PC-9 (cell line): ENCODE data around the gene BST2. TPM values are rescaled to one million over a fixed set of nuclear protein-coding genes. Genes with fewer than 3 reads are reported as not detected.

Source experiments
- BruUV-seq: library from RNA; stranded (reverse); fragments of 400-500 nt; replicated peaks from 2 replicates; lab custom pipeline; 2021; lab: Mats Ljungman, UMichigan
- CTCF ChIA-PET: fragments of 300-600 bp; sonication (Branson Sonifier 250); formaldehyde crosslinking; loops from one replicate; lab custom pipeline; 2022; ENCODE audit warnings: antibody characterized with exemption; lab: Charles Lee
- POLR2A ChIA-PET: fragments of 300-600 bp; sonication (Branson Sonifier 250); formaldehyde crosslinking; loops from one replicate; lab custom pipeline; 2022; ENCODE audit warnings: antibody characterized with exemption; ENCODE audit not compliant: unreplicated experiment; lab: Charles Lee
- DNase-seq, 2 experiments: peaks; one replicate each; pipeline versions ENCODE4 v3.0.0 to v3.0.0-alpha.2; 2015 to 2022; ENCODE audit warnings: mixed read lengths in 1 of 2
- H2AFZ ChIP-seq: fragments of 200-600 bp; sonication (generic); 2 replicates; pipeline ENCODE4 v1.8.1; 2017; ENCODE audit warnings: antibody characterized with exemption
- H3F3A ChIP-seq: fragments of 200-600 bp; sonication (generic); 2 replicates; pipeline ENCODE4 v1.8.1; 2017; ENCODE audit warnings: antibody characterized with exemption, mild to moderate bottlenecking, low read depth; ENCODE audit not compliant: insufficient read depth
- H3K27ac ChIP-seq: fragments of 200-600 bp; sonication (generic); 2 replicates; pipeline ENCODE4 v1.6.1; 2016; ENCODE audit warnings: mixed run types
- H3K27me3 ChIP-seq: fragments of 200-600 bp; sonication (generic); 2 replicates; pipeline ENCODE4 v1.6.1; 2016; ENCODE audit warnings: low read depth, mixed run types; ENCODE audit not compliant: insufficient read depth
- H3K36me3 ChIP-seq: fragments of 200-600 bp; sonication (generic); 2 replicates; pipeline ENCODE4 v1.6.1; 2016; ENCODE audit warnings: low read depth, mixed run types
- H3K4me1 ChIP-seq: fragments of 200-600 bp; sonication (generic); replicated peaks from 2 replicates; pipeline ENCODE4 v1.6.1; 2016; ENCODE audit warnings: mixed run types; ENCODE audit not compliant: insufficient read depth
- H3K4me2 ChIP-seq: fragments of 200-600 bp; sonication (generic); 2 replicates; pipeline ENCODE4 v1.6.1; 2017; ENCODE audit warnings: mixed run types
- H3K4me3 ChIP-seq: fragments of 200-600 bp; sonication (generic); 2 replicates; pipeline ENCODE4 v1.6.1; 2016; ENCODE audit warnings: mixed run types
- H3K79me2 ChIP-seq: fragments of 200-600 bp; sonication (generic); 2 replicates; pipeline ENCODE4 v1.6.1; 2017; ENCODE audit warnings: low read depth, mixed run types
- H3K9me2 ChIP-seq: fragments of 200-600 bp; sonication (generic); 2 replicates; pipeline ENCODE4 v1.8.1; 2017; ENCODE audit warnings: mild to moderate bottlenecking; ENCODE audit not compliant: insufficient read depth
- H3K9me3 ChIP-seq: fragments of 200-600 bp; sonication (generic); 2 replicates; pipeline ENCODE4 v1.8.1; 2016; ENCODE audit warnings: low read depth; ENCODE audit not compliant: insufficient read depth
- H4K20me1 ChIP-seq: fragments of 200-600 bp; sonication (generic); 2 replicates; pipeline ENCODE4 v1.8.1; 2017; ENCODE audit not compliant: insufficient read depth
- CTCF ChIP-seq: fragments of 200-600 bp; sonication (generic); conservative IDR thresholded peaks from 2 replicates; pipeline ENCODE4 v1.6.1; 2017; ENCODE audit warnings: mixed run types, antibody characterized with exemption, mild to moderate bottlenecking, moderate library complexity
- EZH2 ChIP-seq: fragments of 200-600 bp; sonication (generic); IDR thresholded peaks from 2 replicates; pipeline ENCODE4 v1.8.0; 2017; ENCODE audit warnings: antibody characterized with exemption, low read depth
- intact Hi-C: fragments of 100-400 bp; cut with micrococcal nuclease; formaldehyde crosslinking; loops from one replicate; pipeline ENCODE4 v1.10.0; 2022; ENCODE audit not compliant: unreplicated experiment
- total RNA-seq: library from RNA; stranded (reverse); gene quantifications from 2 replicates; pipeline ENCODE4 v1.2.3, GENCODE V29; 2021

The BST2 gene
- total RNA-seq, 1 experiment from 2014 or later = 2.7 TPM

GRCh38 chr19:17429641-17430113 lies 24.2 kb upstream of the BST2 start:
- H2AFZ ChIP-seq = no peak overlapping the region
- no peak overlapping the region for H3K4me2 ChIP-seq
- CTCF ChIA-PET = no interaction called here

GRCh38 chr19:17424743-17425365 lies 19.4 kb upstream of the BST2 start:
- Histone ChIP-seq H3K9me2 (no peaks in the 10 kb centered on the region), H3K4me3 (no peak overlapping the region), H3K27me3 (no peaks in the 10 kb centered on the region), H4K20me1 (no peaks in the 10 kb centered on the region), H3K36me3 (0 out of 2 replicates have a peak, but pooled peaks cover 4% of the 10 kb centered on the region), H3K9me3 (no peaks in the 10 kb centered on the region), H3K4me1 (0 out of 2 replicates have a peak, but pooled peaks cover 6% of the 10 kb centered on the region), H2AFZ (no peak overlapping the region), H3K27ac (no peak overlapping the region), H3K79me2 (0 out of 2 replicates have a peak, but pooled peaks cover 5% of the 10 kb centered on the region), H3F3A (peaks cover 23% of the 10 kb centered on the region; the same call in 1 of the 2 replicates), H3K4me2 (no peak overlapping the region)
- intact Hi-C loops = no loop called here
- ChIA-PET POLR2A (no interaction called here), CTCF (no interaction called here)
- BruUV-seq = no TSS peak
- TF ChIP-seq EZH2 = no peak
- TF ChIP-seq CTCF = 0 out of 2 replicates have a peak, but pooled peaks have one; percentile 34
- DNase-seq = no peak

More at GRCh38 chr19:17429641-17430113, 24.2 kb upstream of the BST2 start:
- Histone ChIP-seq H3F3A (peaks cover 27% of the 10 kb centered on the region; the same call in 1 of the 2 replicates), H3K27ac (no peak overlapping the region), H3K9me3 (no peaks in the 10 kb centered on the region), H4K20me1 (no peaks in the 10 kb centered on the region), H3K4me3 (no peak overlapping the region), H3K9me2 (no peaks in the 10 kb centered on the region), H3K36me3 (no peaks in the 10 kb centered on the region), H3K4me1 (no peaks in the 10 kb centered on the region), H3K27me3 (no peaks in the 10 kb centered on the region), H3K79me2 (no peaks in the 10 kb centered on the region)
- TF ChIP-seq EZH2 = no peak
- DNase-seq = no peak
- POLR2A ChIA-PET = no interaction called here
- BruUV-seq = no TSS peak
- intact Hi-C loops = no loop called here

GRCh38 chr19:17423429-17424208 lies 18.2 kb upstream of the BST2 start:
- no TSS peak for BruUV-seq
- H2AFZ ChIP-seq = no peak overlapping the region
- H3K9me3 ChIP-seq = no peaks in the 10 kb centered on the region
- TF ChIP-seq CTCF (no peak), EZH2 (no peak)
- no peak overlapping the region for H3K4me2 ChIP-seq
- H3K9me2 ChIP-seq = no peaks in the 10 kb centered on the region
- ChIA-PET POLR2A (no interaction called here), CTCF (no interaction called here)
- no peak overlapping the region for H3K27ac ChIP-seq
- no peak for DNase-seq
- 0 out of 2 replicates have a peak, but pooled peaks cover 5% of the 10 kb centered on the region for H3K79me2 ChIP-seq
- peaks cover 32% of the 10 kb centered on the region; the same call in 1 of the 2 replicates for H3F3A ChIP-seq
- 0 out of 2 replicates have a peak, but pooled peaks cover 4% of the 10 kb centered on the region for H3K36me3 ChIP-seq
- intact Hi-C loops = no loop called here
- no peaks in the 10 kb centered on the region for H4K20me1 ChIP-seq
- H3K27me3 ChIP-seq = no peaks in the 10 kb centered on the region
- peaks cover 13% of the 10 kb centered on the region for H3K4me1 ChIP-seq
- no peak overlapping the region for H3K4me3 ChIP-seq
